KOPT-K1 (cell line): ENCODE results near the gene MYCBPAP.

Experiments used
- H3K27ac ChIP-seq: fragments of 200-600 bp; sonication (generic); 2 replicates; pipeline ENCODE4 v1.5.1; 2016; ENCODE audit warnings: antibody characterized with exemption, mild to moderate bottlenecking, low read depth, low read length; ENCODE audit not compliant: poor library complexity, severe bottlenecking
- H3K36me3 ChIP-seq: fragments of 200-600 bp; sonication (generic); 2 replicates; pipeline ENCODE4 v1.5.1; 2017; ENCODE audit warnings: antibody characterized with exemption, mild to moderate bottlenecking, low read length, moderate library complexity; ENCODE audit not compliant: insufficient read depth
- H3K9me3 ChIP-seq: fragments of 200-600 bp; sonication (generic); 2 replicates; pipeline ENCODE4 v1.5.1; 2017; ENCODE audit warnings: antibody characterized with exemption, low read length, mild to moderate bottlenecking; ENCODE audit not compliant: insufficient read depth, poor library complexity, severe bottlenecking

The MYCBPAP gene

GRCh38 chr17:50514936-50515702 is 6.9 kb downstream of the MYCBPAP start:
- Histone ChIP-seq H3K36me3 (no peaks in the 10 kb centered on the region), H3K27ac (no peak overlapping the region), H3K9me3 (no peaks in the 10 kb centered on the region)

DNA sequence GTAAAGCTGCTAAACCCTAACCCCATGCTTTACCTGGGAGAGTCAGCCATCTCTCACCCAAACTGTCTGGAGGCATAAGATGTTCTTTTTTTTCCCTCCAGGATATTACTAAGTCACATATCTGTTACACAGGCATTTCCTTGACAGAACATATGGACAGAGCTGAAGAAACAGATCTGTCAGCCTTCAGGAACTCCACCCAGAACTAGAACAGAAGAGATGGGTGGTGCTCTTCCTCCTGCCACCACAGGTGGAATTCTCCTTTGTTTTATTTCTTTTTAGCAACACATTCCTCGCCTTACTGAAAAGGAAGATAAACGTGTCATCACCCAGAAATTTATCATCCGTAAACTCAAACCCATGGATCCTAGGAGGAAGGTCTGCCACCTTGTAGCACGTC is 8.8 kb downstream of the MYCBPAP start:
- Histone ChIP-seq H3K36me3 (no peaks in the 10 kb centered on the region), H3K9me3 (no peaks in the 10 kb centered on the region), H3K27ac (no peak overlapping the region)

DNA sequence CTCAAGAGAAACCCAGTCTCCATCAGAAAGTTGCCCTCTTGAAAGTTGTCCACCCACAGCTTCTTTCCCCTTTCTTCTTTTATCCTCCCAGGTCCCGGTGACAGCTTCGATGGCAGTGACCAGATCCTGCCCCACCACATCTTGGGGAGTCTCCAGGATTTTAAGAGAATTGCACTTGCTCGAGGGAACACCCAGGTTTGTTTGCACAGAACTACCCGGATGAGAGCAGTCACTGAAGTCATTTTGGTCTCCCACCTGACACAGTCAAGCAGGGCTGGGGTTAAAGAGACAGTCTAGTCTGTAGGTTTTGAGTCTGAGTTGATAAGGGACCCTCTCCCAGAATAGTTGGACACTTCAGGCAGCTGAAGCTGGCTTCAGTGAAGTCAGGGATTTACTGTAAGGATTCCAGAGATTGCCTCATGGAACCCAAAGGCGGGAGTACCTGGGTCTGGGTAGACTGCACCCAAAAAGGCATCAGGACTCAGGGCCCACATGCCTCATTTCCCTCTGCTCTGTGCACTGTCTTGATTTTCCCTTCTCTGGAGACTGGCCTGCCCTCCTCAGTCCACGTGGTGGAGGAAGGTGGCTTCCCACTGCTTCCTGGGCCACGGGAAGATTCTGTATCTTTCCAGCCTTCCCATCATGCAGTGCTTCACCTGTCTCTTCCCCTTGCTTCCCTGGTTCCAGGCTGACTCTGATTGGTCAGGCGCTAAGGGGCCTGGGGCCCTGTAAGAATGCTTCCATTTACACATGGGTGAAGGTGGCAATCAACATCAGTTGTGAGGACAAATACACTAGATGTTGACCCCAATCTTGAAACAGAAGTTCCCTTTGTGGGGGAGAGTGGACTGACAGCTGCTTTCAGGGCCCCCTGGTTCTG is 9.5 kb downstream of the MYCBPAP start:
- Histone ChIP-seq H3K36me3 (no peaks in the 10 kb centered on the region), H3K9me3 (no peaks in the 10 kb centered on the region), H3K27ac (no peak overlapping the region)

GRCh38 chr17:50518384-50519023 is 10.3 kb downstream of the MYCBPAP start:
- no peak overlapping the region for H3K27ac ChIP-seq
- H3K36me3 ChIP-seq = no peaks in the 10 kb centered on the region
- H3K9me3 ChIP-seq = no peaks in the 10 kb centered on the region

DNA sequence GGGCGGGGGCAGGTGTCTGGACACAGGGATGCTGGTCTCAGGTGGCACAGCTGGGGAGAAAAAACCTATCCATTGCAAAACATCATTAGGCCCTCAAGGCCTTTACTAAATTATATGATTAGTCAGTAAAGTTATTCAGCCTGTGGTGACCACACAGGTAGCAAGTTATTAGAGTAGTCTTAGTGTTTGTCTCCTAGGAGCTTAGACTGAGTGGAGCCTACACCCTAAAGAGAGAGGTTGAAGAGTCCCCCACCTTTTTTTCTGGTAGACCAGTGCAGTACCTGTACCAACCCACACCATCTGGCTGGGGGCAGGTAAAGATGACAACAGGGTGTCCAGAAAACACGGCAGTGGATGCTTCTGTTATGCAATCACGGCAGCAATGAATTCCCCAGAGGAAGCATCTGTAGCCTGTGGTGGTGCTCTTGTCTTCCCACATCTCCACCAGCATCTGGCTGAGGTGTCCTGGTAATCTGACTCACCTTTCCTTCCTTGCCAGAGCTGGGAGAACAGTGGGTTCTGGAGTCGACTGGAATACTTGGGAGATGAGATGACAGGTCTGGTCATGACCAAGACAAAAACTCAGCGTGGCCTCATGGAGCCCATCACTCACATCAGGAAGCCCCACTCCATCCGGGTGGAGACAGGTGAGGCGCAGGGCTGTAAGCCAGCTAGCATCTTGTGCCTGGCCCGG is 11.0 kb downstream of the MYCBPAP start:
- Histone ChIP-seq H3K9me3 (no peaks in the 10 kb centered on the region), H3K27ac (no peak overlapping the region), H3K36me3 (no peaks in the 10 kb centered on the region)

- no peaks in the 10 kb centered on the region for H3K36me3 ChIP-seq
- H3K9me3 ChIP-seq = no peaks in the 10 kb centered on the region
- H3K27ac ChIP-seq = no peak overlapping the region
Observed at GRCh38 chr17:50520483-50520882, 12.2 kb downstream of the MYCBPAP start.

DNA sequence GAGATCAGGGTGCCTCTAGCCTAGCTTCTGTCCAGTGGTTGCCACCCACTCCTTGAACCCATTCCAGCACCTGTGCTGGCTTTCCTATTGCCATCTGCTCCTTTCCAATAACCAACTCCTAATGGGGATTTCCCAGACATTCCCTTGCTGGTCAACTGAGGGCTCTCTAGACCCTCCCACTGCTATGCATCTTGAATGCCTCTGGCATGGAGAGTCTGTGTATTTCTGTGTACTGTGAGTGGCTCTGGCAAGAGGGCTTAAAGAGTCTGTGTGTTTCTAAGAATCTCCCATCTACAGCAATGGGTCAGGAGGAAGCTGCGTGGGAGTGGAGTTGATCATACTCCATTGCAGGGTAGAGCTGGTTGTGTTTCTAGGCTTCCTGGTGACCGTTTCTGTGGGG is 13.3 kb downstream of the MYCBPAP start:
- Histone ChIP-seq H3K9me3 (no peaks in the 10 kb centered on the region), H3K27ac (no peak overlapping the region), H3K36me3 (no peaks in the 10 kb centered on the region)

DNA sequence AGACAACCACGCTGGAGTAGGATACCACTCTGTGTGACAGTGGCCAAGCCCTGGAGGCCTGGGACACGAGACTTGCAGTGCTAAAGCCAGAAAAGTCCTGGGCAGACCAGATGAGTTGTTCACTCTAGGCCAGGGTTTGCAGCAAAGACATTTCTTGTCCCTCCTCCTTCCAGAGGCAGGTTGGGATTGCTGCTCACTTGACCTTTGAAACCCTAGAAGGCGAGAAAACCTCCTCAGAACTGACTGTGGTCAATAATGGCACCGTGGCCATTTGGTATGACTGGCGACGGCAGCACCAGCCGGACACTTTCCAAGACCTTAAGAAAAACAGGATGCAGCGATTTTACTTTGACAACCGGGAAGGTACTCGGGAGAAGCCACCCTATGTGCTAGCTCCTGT is 14.5 kb downstream of the MYCBPAP start:
- no peak overlapping the region for H3K27ac ChIP-seq
- no peaks in the 10 kb centered on the region for H3K36me3 ChIP-seq
- H3K9me3 ChIP-seq = no peaks in the 10 kb centered on the region

GRCh38 chr17:50523208-50523607 is 15.0 kb downstream of the MYCBPAP start:
- no peak overlapping the region for H3K27ac ChIP-seq
- H3K9me3 ChIP-seq = no peaks in the 10 kb centered on the region
- H3K36me3 ChIP-seq = no peaks in the 10 kb centered on the region

- H3K27ac ChIP-seq = no peak overlapping the region
- H3K9me3 ChIP-seq = no peaks in the 10 kb centered on the region
- no peaks in the 10 kb centered on the region for H3K36me3 ChIP-seq
Observed at GRCh38 chr17:50524838-50525237, 16.6 kb downstream of the MYCBPAP start.

DNA sequence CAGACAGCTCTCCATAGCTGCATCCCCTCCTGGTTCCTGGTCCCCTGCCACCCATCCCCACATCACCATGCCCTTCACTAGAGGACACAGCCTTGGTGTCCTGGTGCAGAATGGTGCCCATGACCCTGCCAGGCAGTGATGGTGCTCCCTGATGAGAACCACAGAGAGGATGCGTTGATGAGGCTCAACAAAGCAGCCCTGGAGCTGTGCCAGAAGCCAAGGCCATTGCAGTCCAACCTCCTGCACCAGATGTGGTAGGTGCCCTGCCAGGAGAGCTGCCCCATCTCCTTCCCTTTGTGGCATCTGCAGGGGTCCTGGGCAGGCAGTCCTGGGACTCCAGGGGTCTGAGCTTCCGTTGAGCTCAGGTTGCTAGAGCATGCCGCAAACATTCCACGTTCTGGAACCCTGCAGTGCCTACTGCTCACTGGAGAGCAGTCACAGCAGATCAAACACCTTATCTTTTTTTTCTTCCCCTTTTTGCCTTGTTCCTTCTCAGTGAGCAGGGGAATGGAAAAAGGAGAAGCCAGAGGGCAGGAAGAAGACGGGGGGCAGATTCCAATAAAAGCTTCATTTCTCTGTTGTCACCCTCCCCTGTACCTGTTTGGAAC is 19.0 kb downstream of the MYCBPAP start:
- Histone ChIP-seq H3K9me3 (no peaks in the 10 kb centered on the region), H3K27ac (no peak overlapping the region), H3K36me3 (no peaks in the 10 kb centered on the region)

DNA sequence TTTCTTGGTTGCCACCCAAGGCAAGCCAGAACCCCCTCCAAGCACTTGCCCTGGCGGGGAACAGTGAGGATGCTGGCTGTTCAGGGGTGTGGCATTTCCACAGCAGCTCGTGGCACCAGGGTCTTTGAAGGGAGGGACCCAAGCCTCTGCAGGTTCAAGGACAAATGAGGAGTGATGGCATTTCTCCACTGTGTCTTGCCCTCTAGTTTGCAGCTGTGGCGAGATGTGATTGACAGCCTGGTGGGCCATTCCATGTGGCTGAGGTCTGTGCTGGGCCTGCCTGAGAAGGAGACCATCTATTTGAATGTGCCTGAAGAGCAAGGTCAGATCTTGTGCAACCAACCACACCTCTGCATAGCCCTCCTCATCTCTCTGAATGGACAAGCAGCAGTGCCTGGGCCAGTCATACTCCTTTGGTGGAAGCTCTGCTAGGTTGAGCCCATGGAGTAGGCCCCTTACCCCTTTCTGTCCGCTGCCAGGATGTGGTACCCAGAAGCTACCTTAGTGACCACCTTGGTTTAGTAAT is 19.8 kb downstream of the MYCBPAP start:
- Histone ChIP-seq H3K9me3 (no peaks in the 10 kb centered on the region), H3K36me3 (no peaks in the 10 kb centered on the region), H3K27ac (no peak overlapping the region)

DNA sequence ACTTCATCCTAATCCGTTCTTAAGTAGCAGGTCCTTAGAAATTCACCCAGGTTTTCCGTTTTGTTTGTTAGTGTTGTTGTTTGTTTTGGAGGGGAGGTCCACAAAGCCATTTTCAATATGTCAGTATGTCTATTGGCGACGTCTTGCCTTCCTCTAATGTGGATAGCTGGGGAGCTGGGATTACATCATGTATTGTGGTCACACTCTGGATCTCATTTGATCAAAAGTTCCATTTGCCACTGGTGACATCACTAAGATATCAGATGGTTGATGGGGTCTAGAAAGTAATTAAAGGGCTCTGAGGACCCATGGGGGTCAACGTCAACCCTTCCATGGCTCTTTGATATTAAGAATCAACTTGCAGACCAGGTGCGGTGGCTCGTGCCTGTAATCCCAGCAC is 21.6 kb downstream of the MYCBPAP start:
- no peak overlapping the region for H3K27ac ChIP-seq
- H3K36me3 ChIP-seq = no peaks in the 10 kb centered on the region
- no peaks in the 10 kb centered on the region for H3K9me3 ChIP-seq

GRCh38 chr17:50531428-50532025 is 23.3 kb downstream of the MYCBPAP start:
- Histone ChIP-seq H3K27ac (no peak overlapping the region), H3K36me3 (no peaks in the 10 kb centered on the region), H3K9me3 (no peaks in the 10 kb centered on the region)
